ENCODE data around the gene PEMT. TPM values are rescaled to one million over a fixed set of nuclear protein-coding genes. Genes with fewer than 3 reads are reported as not detected.

PEMT gene
- total and polyA plus RNA-seq, 2 of the 8 experiments (the other 6 are each of a cell fraction or from before 2014, with no cell fraction given): 42.0 to 118 TPM

GRCh38 chr17:17636272-17636885 lies 44.9 kb upstream of the PEMT start (continued):
- TF ChIP-seq CHD7 (IDR thresholded peaks at IDR 0.05; ENCODE audit: insufficient replicate concordance, low read length) (no peak), KDM4A (IDR thresholded peaks at IDR 0.05; ENCODE audit: low read depth, low read length, severe bottlenecking) (no peak), CREB1 (IDR thresholded peaks at IDR 0.05) (no peak), BCL11A (IDR thresholded peaks at IDR 0.05; ENCODE audit: low read depth in 2 of 2, low read length in 2 of 2) (no peak), MAFK (IDR thresholded peaks at IDR 0.05; ENCODE audit: low read depth, low read length) (no peak), SAP30 (IDR thresholded peaks at IDR 0.05; ENCODE audit: insufficient read depth, insufficient replicate concordance, low read length) (no peak), RNF2 (IDR thresholded peaks at IDR 0.05; ENCODE audit: borderline replicate concordance, low read depth, low read length, missing control alignments, poor library complexity, severe bottlenecking) (no peak)

All from H1 (cell line).